GM18858 (cell line): Measurements from ENCODE around the gene CEP112.

Experiments
- ATAC-seq: cut with Tn5 transposase; IDR thresholded peaks from one replicate; pipeline ENCODE4 v1.9.1; 2021; ENCODE audit not compliant: unreplicated experiment

CEP112 gene

DNA sequence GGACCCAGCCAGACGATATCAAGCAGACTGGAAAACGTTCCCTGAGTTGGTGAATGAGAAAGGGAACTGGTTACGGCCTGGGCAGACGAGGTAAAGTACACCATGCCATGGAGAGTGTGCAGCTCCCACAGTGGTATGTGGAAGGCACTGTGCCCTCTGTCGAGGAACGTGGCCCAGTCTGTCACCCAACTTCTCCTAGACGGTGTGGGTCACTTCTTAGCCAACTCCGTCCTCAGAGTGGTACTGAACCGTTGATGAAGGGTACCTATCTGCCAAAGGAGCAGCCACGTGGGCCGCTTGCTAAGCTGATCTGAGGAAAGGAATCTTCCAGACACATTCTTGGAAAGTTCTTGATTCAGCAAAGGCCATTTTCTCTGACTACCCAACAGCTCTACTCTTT lies 574.4 kb downstream of the CEP112 start:
- no peak for ATAC-seq

DNA sequence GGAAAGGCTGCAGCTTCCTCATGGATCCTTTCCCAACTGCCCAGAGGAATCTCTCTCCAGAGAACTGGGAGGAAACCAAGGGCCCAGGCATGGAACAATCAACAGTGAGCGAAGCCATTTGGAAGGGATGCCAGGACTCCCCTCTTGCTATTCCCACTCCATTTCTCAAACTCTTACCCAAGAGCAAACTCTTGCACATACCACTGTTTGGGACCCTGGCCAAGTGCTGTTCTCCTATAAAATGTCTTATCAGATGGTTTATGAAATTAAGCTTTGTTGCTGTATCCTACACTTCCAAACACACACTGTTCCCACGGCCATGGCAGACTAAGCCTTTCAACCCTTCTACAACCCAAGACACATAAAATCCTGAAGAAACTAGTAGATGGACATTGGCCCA lies 582.2 kb downstream of the CEP112 start:
- no peak for ATAC-seq

- no peak for ATAC-seq
Observed at GRCh38 chr17:65609286-65609685, 582.6 kb downstream of the CEP112 start.

DNA sequence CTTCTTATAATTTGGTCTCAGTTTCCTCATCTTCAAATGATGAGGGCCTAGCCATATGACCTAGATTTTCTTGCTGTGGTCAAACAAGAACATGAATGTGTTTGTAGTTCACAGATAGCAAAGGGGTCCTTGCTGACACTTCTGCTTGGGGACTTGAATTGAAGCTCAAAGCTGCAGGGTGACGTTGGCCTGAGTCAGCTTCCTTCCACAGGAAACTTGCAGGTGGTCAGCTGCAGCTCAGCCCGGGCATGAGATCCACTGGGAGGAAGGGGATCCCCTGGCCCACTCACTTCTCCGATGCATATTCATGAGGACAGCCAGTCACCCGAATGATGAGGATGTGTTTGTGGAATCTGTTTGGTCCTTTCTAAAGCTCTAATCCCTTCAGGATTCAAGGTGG lies 587.9 kb downstream of the CEP112 start:
- ATAC-seq = no peak

- ATAC-seq = no peak
Observed at GRCh38 chr17:65601881-65602280, 590.1 kb downstream of the CEP112 start.

- no peak for ATAC-seq
Observed at GRCh38 chr17:65601145-65601544, 590.8 kb downstream of the CEP112 start.

- no peak for ATAC-seq
Observed at GRCh38 chr17:65600518-65600917, 591.4 kb downstream of the CEP112 start.

DNA sequence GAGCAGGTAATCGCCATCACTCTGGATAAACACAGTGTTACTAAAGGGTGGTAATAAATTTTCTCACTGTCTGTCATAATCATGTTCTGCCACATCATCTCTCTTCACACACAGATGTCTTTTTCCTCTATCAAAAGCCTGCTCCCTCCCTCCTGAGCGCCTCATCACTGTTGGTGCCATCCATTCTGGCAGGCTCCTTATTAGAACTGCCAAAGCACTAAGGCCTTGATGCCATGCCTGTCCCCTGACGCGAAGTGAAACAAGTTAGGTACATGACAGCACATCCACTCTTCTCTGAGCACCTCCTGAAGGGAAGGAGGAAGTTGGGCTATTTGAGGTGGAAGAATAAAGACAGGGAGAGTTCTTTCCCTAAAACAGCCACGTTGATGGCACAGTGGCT lies 592.3 kb downstream of the CEP112 start:
- no peak for ATAC-seq

DNA sequence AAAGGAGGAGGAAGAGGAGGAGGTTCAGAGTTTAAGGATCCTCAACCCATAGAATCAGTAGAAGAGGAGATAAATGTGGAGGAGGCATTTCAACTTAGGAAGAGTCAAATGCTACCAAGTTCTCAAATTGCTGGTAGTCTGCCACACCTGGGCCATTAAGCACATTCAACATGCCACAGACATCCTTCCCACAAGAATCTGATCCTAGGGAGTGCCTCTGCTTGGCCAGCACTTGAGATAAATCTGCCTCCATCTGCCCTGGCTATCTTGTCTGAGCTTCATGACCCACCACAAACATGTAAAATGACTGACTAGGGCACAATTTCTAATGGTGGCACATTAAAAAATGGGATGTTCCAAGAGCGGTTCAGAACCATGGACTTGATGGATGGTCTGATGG lies 593.2 kb downstream of the CEP112 start:
- ATAC-seq = no peak

DNA sequence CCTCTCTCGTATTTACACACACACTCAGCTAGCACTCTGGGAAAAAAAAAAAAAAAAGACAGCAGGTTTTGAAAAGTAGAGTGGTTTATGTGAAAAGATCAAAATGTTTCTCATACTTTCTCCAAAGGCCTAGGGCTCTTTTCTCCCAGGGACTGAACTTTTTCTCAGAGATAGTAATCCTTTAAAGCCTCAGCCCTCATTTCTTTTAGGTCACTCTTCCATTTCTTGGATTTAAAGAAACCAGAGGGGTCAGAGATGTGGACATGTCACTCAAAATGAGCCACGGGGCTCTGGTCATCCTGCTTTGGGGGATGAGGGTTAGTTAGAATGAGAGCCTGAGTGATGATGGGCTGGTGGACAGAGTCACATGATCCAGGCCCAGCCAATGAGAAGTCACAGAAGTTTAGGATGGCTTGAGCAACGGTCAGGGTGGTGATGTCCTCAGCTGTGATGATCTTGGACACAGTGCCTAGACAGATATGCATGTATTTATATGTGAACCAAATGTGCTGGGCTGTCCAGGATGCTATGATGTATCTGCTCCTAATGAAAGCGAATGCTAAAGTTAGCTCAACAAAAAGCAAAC lies 596.8 kb downstream of the CEP112 start:
- no peak for ATAC-seq

DNA sequence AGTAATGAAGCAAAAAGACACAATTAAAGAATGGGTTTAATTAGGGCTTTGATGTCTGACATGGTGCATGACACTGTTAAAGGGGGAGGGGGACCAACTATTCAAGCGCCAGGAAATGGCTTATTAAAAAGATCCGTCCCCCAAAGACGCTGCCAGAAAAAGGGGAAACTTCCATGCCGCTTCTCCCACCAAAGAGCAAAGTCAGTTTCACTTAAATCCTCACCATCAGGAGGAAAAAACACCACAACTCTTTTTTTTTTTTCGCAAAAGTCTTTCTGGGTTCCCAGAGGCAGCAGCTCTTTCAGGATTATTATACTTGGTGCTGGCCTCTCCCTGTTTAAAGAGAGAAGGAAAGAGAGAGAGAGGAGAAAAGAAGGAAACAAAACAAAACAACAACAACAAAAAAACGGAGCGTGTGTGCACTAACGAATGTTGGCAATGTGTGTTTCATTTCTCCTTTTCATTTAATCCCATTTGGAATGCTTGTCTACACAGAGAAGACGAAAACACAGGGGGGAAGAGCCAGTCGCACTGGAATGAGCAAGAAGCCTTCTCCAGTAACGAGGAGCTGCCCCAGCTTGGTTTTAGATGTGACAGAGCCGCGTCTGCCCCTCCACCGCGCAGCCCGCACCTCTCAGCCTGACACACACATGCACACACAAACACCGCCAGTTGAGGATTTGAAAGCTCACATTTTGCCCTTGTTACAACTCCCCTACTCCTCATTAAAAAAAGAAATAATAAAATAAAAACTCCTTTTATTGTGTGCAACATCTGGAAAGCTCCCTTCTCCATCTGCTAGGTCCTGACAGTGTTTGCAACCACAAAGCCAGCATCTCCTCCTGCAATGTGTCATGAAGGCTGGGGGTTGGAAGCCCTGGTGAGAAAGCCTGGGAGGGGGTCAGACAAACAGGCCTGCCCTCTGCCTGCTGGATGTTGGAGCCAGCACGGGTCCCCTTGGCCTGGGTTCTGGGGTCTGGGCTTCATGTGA lies 597.8 kb downstream of the CEP112 start:
- ATAC-seq = no peak

- no peak for ATAC-seq
Observed at GRCh38 chr17:65593092-65593854, 598.7 kb downstream of the CEP112 start.

- ATAC-seq = no peak
Observed at GRCh38 chr17:65592125-65592965, 599.6 kb downstream of the CEP112 start.

- ATAC-seq = no peak
Observed at GRCh38 chr17:65589321-65589720, 602.6 kb downstream of the CEP112 start.

DNA sequence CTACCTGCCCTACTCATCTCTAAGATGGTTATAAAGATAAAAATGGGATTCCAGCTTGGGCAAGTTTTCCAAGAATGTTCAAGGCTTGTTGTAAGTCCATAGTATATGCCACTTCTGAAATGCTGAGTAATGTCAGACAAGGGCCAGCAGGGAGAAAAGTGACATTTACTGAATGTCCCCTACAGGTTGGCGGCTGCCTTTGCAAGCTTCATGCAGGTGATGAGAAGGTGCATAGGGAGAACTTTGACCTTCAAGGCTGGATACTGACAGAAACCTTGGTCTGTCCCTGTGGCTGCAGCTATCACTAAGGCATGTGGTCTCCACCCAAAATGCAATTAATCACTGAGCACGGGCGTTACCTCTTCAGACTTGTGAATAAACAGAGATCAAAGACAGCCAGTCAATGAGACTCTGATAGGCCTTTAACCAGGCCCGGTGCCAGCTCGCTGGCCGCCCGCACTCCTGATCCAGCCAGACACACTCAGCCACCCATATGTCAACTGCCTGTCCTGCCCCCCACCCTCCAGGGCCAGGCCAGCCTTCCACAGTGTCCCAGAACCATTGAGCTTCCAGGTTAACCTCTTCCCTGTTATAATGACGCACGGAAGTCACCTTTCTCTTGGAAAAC lies 603.6 kb downstream of the CEP112 start:
- ATAC-seq = no peak

DNA sequence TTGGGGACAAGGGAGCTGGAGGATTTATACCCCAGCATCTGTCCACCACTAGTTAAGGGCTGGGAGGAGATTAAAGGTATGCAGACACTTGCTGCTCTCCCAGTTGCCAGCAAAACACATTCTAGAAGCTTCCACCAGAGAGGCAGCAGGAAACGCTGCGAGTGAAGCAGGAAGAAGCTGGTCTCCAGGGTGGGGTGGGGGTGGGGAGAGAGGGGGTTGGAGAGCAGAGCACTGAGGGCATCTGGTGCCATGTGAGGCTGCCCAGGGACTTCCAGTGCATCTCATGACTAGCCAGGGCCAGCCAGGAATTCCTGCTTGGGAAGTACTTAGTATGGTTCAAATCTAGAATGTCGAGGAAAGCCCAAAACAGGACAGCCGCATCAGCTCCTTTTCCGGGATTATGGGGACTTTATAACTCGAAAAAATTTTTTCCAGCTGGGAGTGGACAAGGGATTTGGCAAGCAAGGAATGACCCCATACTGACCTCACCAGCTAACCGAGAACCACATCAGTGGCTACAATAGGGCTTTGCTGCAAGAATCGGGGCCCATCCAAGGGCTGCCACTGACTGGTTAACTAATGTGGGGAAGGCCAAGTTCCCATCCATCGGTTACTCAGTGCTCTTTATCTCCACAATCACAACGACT lies 604.3 kb downstream of the CEP112 start:
- no peak for ATAC-seq

- ATAC-seq = no peak
Observed at GRCh38 chr17:65586899-65587298, 605.0 kb downstream of the CEP112 start.
